Transverse colon (tissue), 4 donors: Measurements from ENCODE around the gene EEPD1. TPM values are rescaled to one million over a fixed set of nuclear protein-coding genes. Genes with fewer than 3 reads are reported as not detected.
A peak's percentile ranks its signal among the peaks of the same experiment; 100 is the strongest.

Experiments
- DNase-seq: peaks from one replicate; pipeline ENCODE4 v3.0.0-alpha.2; 2019
- H3K27ac ChIP-seq, 4 donors: fragments of 200-600 bp; sonication (generic); 2 replicates each; pipeline ENCODE4 v1.5.1; 2016 to 2018; ENCODE audit warnings: inconsistent platforms in 4 of 4
- H3K27me3 ChIP-seq: fragments of 200-600 bp; sonication (generic); 2 replicates; pipeline ENCODE4 v1.5.1; 2017; ENCODE audit warnings: inconsistent platforms
- H3K36me3 ChIP-seq, 4 donors: fragments of 200-600 bp; sonication (generic); 2 replicates each; pipeline ENCODE4 v1.5.1; 2017 to 2019; ENCODE audit warnings: inconsistent platforms in 4 of 4
- H3K4me1 ChIP-seq, 4 donors: fragments of 200-600 bp; sonication (generic); 2 replicates each; pipeline ENCODE4 v1.5.1; 2017 to 2020; ENCODE audit warnings: inconsistent platforms in 4 of 4
- H3K4me3 ChIP-seq, 4 donors: fragments of 200-600 bp; sonication (generic); 1 replicate in 1 of 4; 2 replicates in 3 of 4; pipeline versions ENCODE4 v1.5.1 to v1.6.1; 2017 to 2019; ENCODE audit warnings: inconsistent platforms in 4 of 4
- H3K9me3 ChIP-seq, 2 donors: fragments of 200-600 bp; sonication (generic); 2 replicates each; pipeline ENCODE4 v1.5.1; 2017 to 2019; ENCODE audit warnings: inconsistent platforms in 2 of 2
- EP300 ChIP-seq: sonication (generic); formaldehyde crosslinking; IDR thresholded peaks from one replicate; pipeline ENCODE4 v1.6.1; 2017; ENCODE audit warnings: antibody characterized with exemption, low read depth
- POLR2A ChIP-seq: fragments of 450-650 bp; IDR thresholded peaks from one replicate; pipeline ENCODE4 v1.6.1; 2016; ENCODE audit warnings: antibody characterized with exemption, mild to moderate bottlenecking, moderate library complexity
- POLR2AphosphoS5 ChIP-seq, 3 donors: sonication (generic); formaldehyde crosslinking; IDR thresholded peaks; one replicate each; pipeline ENCODE4 v1.6.1; 2016; ENCODE audit warnings: antibody characterized with exemption in 3 of 3
- WGBS, 2 donors: methylation state at CpG; one replicate each; pipeline ENCODE4 v1.1.5; 2018; ENCODE audit warnings: low coverage in 1 of 2; 5-methylcytosine and 5-hydroxymethylcytosine counted together
- in situ Hi-C, 4 donors: fragments of 200-750 bp; cut with MboI; loops; one replicate each; pipeline versions ENCODE4 v1.15.0 to v1.15.1; 2017; ENCODE audit warnings: low sequenced_read_pairs in 3 of 4, low pct_ligation_motif_present in 1 of 4, low pct_unique_long_range_greater_than_20kb in 1 of 4
- intact Hi-C: fragments of 100-400 bp; cut with DNase I; formaldehyde crosslinking; loops from one replicate; pipeline ENCODE4 v1.15.1; 2023; ENCODE audit warnings: low total_unique reads
- total RNA-seq, 4 donors: library from RNA; depleted of rRNA; stranded (reverse); fragments of >200 nt; gene quantifications; one replicate each; pipeline ENCODE4 v1.1.0, GENCODE V29; 2016
- TF ChIP-seq, protein P1 (sequence below), 5 experiments: fragments of 200-600 bp in 3 of 5; fragments of 450-650 bp in 2 of 5; sonication (generic) in 3 of 5; IDR thresholded peaks; 1 replicate in 2 of 5; 2 replicates in 3 of 5; pipeline ENCODE4 v1.5.1; 2016 to 2017; ENCODE audit warnings: antibody characterized with exemption in 5 of 5, inconsistent platforms in 3 of 5, mild to moderate bottlenecking in 2 of 5, moderate library complexity in 1 of 5

Gene EEPD1
- total RNA-seq, 4 donors from 2014 or later: 16.2 to 36.2 (median 25.2) TPM

- no peak for DNase-seq
- WGBS, 2 donors: 92% methylated on average over 17 of the region's 17 CpGs; no CpG with 5 or more reads in 1 of the 2 donors
- H3K36me3 ChIP-seq: peaks cover 0 to 3% (median 0%) of the 10 kb centered on the region in 4 donors
- peaks cover 5 to 21% (median 11%) of the 10 kb centered on the region in 4 donors for H3K4me1 ChIP-seq
- no peak overlapping the region for H3K4me3 ChIP-seq
- TF ChIP-seq POLR2AphosphoS5 (IDR thresholded peaks at IDR 0.05): no peak
- TF ChIP-seq EP300: no peak
- TF ChIP-seq, protein P1, sequence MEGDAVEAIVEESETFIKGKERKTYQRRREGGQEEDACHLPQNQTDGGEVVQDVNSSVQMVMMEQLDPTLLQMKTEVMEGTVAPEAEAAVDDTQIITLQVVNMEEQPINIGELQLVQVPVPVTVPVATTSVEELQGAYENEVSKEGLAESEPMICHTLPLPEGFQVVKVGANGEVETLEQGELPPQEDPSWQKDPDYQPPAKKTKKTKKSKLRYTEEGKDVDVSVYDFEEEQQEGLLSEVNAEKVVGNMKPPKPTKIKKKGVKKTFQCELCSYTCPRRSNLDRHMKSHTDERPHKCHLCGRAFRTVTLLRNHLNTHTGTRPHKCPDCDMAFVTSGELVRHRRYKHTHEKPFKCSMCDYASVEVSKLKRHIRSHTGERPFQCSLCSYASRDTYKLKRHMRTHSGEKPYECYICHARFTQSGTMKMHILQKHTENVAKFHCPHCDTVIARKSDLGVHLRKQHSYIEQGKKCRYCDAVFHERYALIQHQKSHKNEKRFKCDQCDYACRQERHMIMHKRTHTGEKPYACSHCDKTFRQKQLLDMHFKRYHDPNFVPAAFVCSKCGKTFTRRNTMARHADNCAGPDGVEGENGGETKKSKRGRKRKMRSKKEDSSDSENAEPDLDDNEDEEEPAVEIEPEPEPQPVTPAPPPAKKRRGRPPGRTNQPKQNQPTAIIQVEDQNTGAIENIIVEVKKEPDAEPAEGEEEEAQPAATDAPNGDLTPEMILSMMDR (IDR thresholded peaks at IDR 0.05): no peak
- TF ChIP-seq POLR2A: no peak
- no peaks in the 10 kb centered on the region for H3K9me3 ChIP-seq
- in situ Hi-C loops (loop anchor here in 3 of 4 donors (10.0 to 25.0 kb wide), 2 partner anchors 137 to 314 kb away; partner anchors contain the start of gene EEPD1 (in 1 of the 3)), intact Hi-C loops (no loop called here)
- H3K27ac ChIP-seq: no peak overlapping the region
- H3K27me3 ChIP-seq: no peaks in the 10 kb centered on the region
These were observed 146.2 kb downstream of the EEPD1 start for GRCh38 chr7:36299223-36299774.

DNA sequence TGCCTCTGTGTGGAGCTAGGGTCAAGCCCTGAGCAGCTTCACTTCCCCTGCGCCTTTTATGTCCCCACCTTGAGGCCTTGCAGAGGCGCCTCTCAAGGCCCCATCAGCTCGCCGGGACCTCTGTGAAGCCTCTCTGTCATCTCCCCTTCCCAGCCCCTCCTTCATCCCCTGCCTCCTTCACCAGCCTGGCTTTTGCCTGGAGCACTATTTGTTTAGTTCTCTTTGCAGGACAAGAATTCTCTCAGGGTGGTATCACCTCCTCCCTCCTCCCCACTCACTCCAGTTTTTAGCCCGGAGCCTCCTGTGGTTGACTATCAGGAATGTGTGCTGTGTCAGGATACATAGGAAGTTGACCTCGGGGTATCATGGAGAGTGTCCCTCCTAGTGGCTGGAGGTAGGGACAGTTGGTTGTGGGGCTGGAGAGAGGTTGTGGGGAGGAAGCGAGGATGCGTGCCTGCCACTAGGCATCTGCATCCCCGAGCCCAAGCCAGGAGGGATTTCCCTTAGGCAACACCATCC, 146.8 kb downstream of the EEPD1 start:
- Histone ChIP-seq H3K36me3 (peaks cover 0 to 3% (median 0%) of the 10 kb centered on the region in 4 donors), H3K4me3 (no peak overlapping the region), H3K4me1 (peaks cover 5 to 21% (median 12%) of the 10 kb centered on the region in 4 donors), H3K27me3 (no peaks in the 10 kb centered on the region), H3K9me3 (no peaks in the 10 kb centered on the region), H3K27ac (no peak overlapping the region)
- in situ Hi-C loops: loop anchor here in 3 of 4 donors (10.0 to 25.0 kb wide), 3 partner anchors 138 to 588 kb away; partner anchors contain the start of gene EEPD1 (in 1 of the 3)
- intact Hi-C loops: no loop called here
- 60 to 90% methylated on average over 1 to 9 of the region's 9 CpGs for WGBS, 2 donors
- DNase-seq: no peak
- no peak for TF ChIP-seq POLR2AphosphoS5 (IDR thresholded peaks at IDR 0.05)
- no peak for TF ChIP-seq POLR2A
- TF ChIP-seq, protein P1 (IDR thresholded peaks at IDR 0.05): no peak
- no peak for TF ChIP-seq EP300

DNA sequence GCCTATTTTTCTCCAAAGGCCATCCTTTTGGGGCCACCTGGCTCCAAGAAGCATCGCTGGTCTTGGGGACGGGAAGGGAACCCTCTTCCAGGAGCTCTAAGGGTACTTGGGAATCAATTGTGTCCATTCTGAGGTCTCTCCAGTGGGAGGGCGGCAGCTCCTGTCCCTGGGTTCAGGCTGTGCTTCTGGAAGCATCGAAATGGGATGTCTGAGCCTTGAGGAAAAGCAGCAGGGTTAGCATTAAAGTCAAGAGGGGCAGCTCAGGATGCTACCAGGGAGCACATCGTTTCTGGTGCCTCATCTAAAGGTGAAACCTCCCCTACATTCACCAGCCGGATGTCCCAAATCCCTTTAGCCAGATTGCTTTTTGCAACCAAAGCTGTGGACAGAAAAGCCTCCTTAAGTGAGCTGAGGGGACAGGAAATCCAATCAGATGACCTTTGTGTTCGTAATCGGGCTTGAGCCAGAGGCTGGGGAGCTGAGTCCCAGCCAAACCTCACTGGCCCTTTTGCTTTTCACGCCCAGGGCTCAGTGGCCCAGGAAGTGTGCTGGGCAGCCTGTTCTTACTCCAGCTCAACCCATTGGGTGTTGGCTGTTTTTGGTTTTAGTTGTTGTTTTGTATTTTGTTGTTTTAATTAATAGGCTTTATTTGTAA, 147.8 kb downstream of the EEPD1 start:
- Histone ChIP-seq H3K36me3 (peaks cover 0 to 3% (median 0%) of the 10 kb centered on the region in 4 donors), H3K4me3 (no peak overlapping the region), H3K27me3 (no peaks in the 10 kb centered on the region), H3K4me1 (peaks cover 5 to 21% (median 12%) of the 10 kb centered on the region in 4 donors), H3K9me3 (no peaks in the 10 kb centered on the region), H3K27ac (peak overlapping the region in 1 of 4 donors; percentile 8)
- in situ Hi-C loops: loop anchor here in 1 of 4 donors (25.0 kb wide), 1 partner anchor 589 kb away; no protein-coding TSS in a partner anchor
- intact Hi-C loops: no loop called here
- DNase-seq: no peak
- TF ChIP-seq, protein P1 (IDR thresholded peaks at IDR 0.05): no peak
- TF ChIP-seq EP300 (no peak), POLR2AphosphoS5 (IDR thresholded peaks at IDR 0.05) (no peak), POLR2A (no peak)
- WGBS, 2 donors: 70 to 74% methylated on average over 2 to 9 of the region's 9 CpGs
